Fibroblast of pulmonary artery (primary cell): ENCODE data around the gene TTLL12.
A peak's percentile ranks its signal among the peaks of the same experiment; 100 is the strongest.

Experiments
- DNase-seq: peaks from one replicate; pipeline ENCODE4 v3.0.0-alpha.2; 2010; ENCODE audit warnings: low read depth
- H3K4me3 ChIP-seq: replicated peaks from 2 replicates; pipeline ENCODE4 v1.5.1; 2011; ENCODE audit warnings: low read depth, mild to moderate bottlenecking, control low read depth, low read length, moderate library complexity
- CTCF ChIP-seq: IDR thresholded peaks from 2 replicates; pipeline ENCODE4 v1.5.1; 2011; ENCODE audit warnings: mild to moderate bottlenecking, control low read depth, low read length, inconsistent platforms; ENCODE audit errors: missing control alignments

TTLL12 gene

GRCh38 chr22:43136801-43137200, 50.1 kb downstream of the TTLL12 start:
- no peak for DNase-seq
- no peak overlapping the region for H3K4me3 ChIP-seq
- TF ChIP-seq CTCF, result no peak

GRCh38 chr22:43136255-43136654, 50.7 kb downstream of the TTLL12 start:
- peak; percentile 79 for TF ChIP-seq CTCF
- DNase-seq, result peak; percentile 55
- no peak overlapping the region for H3K4me3 ChIP-seq

GRCh38 chr22:43135565-43135964, 51.4 kb downstream of the TTLL12 start:
- no peak for DNase-seq
- no peak for TF ChIP-seq CTCF

GRCh38 chr22:43134553-43134952, 52.4 kb downstream of the TTLL12 start:
- no peak overlapping the region for H3K4me3 ChIP-seq
- DNase-seq, result no peak
- no peak for TF ChIP-seq CTCF

More at GRCh38 chr22:43135565-43135964, 51.4 kb downstream of the TTLL12 start:
- no peak overlapping the region for H3K4me3 ChIP-seq

GRCh38 chr22:43133401-43133800, 53.5 kb downstream of the TTLL12 start:
- no peak for DNase-seq
- TF ChIP-seq CTCF, result no peak
- no peak overlapping the region for H3K4me3 ChIP-seq

GRCh38 chr22:43131773-43132501, 55.0 kb downstream of the TTLL12 start:
- H3K4me3 ChIP-seq, result no peak overlapping the region
- TF ChIP-seq CTCF, result no peak
- no peak for DNase-seq
